Keratinocyte (primary cell): ENCODE data around the gene MID1. TPM values are rescaled to one million over a fixed set of nuclear protein-coding genes. Genes with fewer than 3 reads are reported as not detected.

Source experiments
- DNase-seq: peaks from one replicate; pipeline ENCODE4 v3.0.0-alpha.2; 2011; ENCODE audit warnings: low read depth, missing footprints, low spot score
- FAIRE-seq: peaks from 2 replicates; lab custom pipeline; 2011; peaks lifted over from hg19 to GRCh38; lab: Jason Lieb, UNC
- H2AFZ ChIP-seq: 2 replicates; pipeline ENCODE4 v1.6.0; 2012; ENCODE audit warnings: low read length, control low read depth, inconsistent platforms; ENCODE audit not compliant: control insufficient read depth
- H3K27ac ChIP-seq: 2 replicates; pipeline ENCODE4 v1.5.1; 2011; ENCODE audit warnings: low read length; ENCODE audit not compliant: control insufficient read depth, insufficient read depth
- H3K27me3 ChIP-seq: 3 replicates; pipeline ENCODE4 v1.6.0; 2011; ENCODE audit warnings: low read length; ENCODE audit not compliant: control insufficient read depth, insufficient read depth; ENCODE audit errors: extremely low read depth
- H3K36me3 ChIP-seq, 2 experiments: 2 replicates in 1 of 2; 3 replicates in 1 of 2; pipeline ENCODE4 v1.5.1; 2011; ENCODE audit warnings: low read length in 2 of 2, mild to moderate bottlenecking in 1 of 2; ENCODE audit not compliant: control insufficient read depth in 2 of 2, insufficient read depth in 2 of 2; ENCODE audit errors: extremely low read depth in 1 of 2
- H3K4me1 ChIP-seq: 3 replicates; pipeline ENCODE4 v1.5.1; 2011; ENCODE audit warnings: low read length; ENCODE audit not compliant: control insufficient read depth, insufficient read depth; ENCODE audit errors: extremely low read depth
- H3K4me2 ChIP-seq: 3 replicates; pipeline ENCODE4 v1.6.0; 2011; ENCODE audit warnings: low read depth, low read length; ENCODE audit not compliant: control insufficient read depth, insufficient read depth; ENCODE audit errors: extremely low read depth
- H3K4me3 ChIP-seq, 3 experiments: fragments of 200-600 bp in 1 of 3; sonication (generic) in 1 of 3; 2 replicates in 2 of 3; 3 replicates in 1 of 3; pipeline ENCODE4 v1.5.1; 2011 to 2016; ENCODE audit warnings: low read length in 3 of 3, mild to moderate bottlenecking in 3 of 3, control low read depth in 2 of 3, inconsistent platforms in 1 of 3, low read depth in 1 of 3, mixed read lengths in 1 of 3, mixed run types in 1 of 3, moderate library complexity in 1 of 3; ENCODE audit not compliant: control insufficient read depth in 2 of 3, insufficient read depth in 2 of 3; ENCODE audit errors: extremely low read depth in 1 of 3
- H3K79me2 ChIP-seq: 2 replicates; pipeline ENCODE4 v1.6.0; 2012; ENCODE audit warnings: low read length; ENCODE audit not compliant: control insufficient read depth, insufficient read depth
- H3K9ac ChIP-seq: 3 replicates; pipeline ENCODE4 v1.6.0; 2011; ENCODE audit warnings: low read length; ENCODE audit not compliant: control insufficient read depth, insufficient read depth; ENCODE audit errors: extremely low read depth
- H3K9me1 ChIP-seq: 3 replicates; pipeline ENCODE4 v1.6.0; 2011; ENCODE audit warnings: low read length; ENCODE audit not compliant: control insufficient read depth, insufficient read depth; ENCODE audit errors: extremely low read depth
- H3K9me3 ChIP-seq: 2 replicates; pipeline ENCODE4 v1.5.1; 2012; ENCODE audit warnings: low read depth, low read length; ENCODE audit not compliant: control insufficient read depth
- H4K20me1 ChIP-seq: 3 replicates; pipeline ENCODE4 v1.6.0; 2011; ENCODE audit warnings: low read length; ENCODE audit not compliant: control insufficient read depth, insufficient read depth; ENCODE audit errors: extremely low read depth
- CTCF ChIP-seq, 3 experiments: IDR thresholded peaks in 1 of 3; conservative IDR thresholded peaks in 1 of 3; optimal IDR thresholded peaks in 1 of 3; 2 replicates in 2 of 3; 3 replicates in 1 of 3; pipeline versions ENCODE3 to v1.5.1; 2011; ENCODE audit warnings: low read length in 3 of 3, mild to moderate bottlenecking in 3 of 3, moderate library complexity in 2 of 3, control low read depth in 1 of 3, inconsistent platforms in 1 of 3; ENCODE audit not compliant: insufficient read depth in 2 of 3; ENCODE audit errors: extremely low read depth in 1 of 3
- EZH2 ChIP-seq: IDR thresholded peaks from one replicate; pipeline ENCODE4 v1.6.1; 2012; ENCODE audit warnings: inconsistent platforms, mild to moderate bottlenecking, low read length, moderate library complexity
- dilution Hi-C: fragments of 300-500 bp; cut with MboI; formaldehyde crosslinking; loops from one replicate; pipeline ENCODE4 v1.7.0; 2020; ENCODE audit warnings: low sequenced_read_pairs; ENCODE audit not compliant: extremely low pct_ligation_motif_present
- polyA minus RNA-seq, 3 experiments: library from RNA; depleted of rRNA, polyadenylated mRNA; stranded (reverse); fragments of >200 nt; gene quantifications; 1 replicate in 1 of 3; 2 replicates in 1 of 3; 3 replicates in 1 of 3; pipeline ENCODE4 v1.2.3, GENCODE V29; 2011
- polyA plus RNA-seq, 5 experiments: library from polyadenylated mRNA; depleted of rRNA in 3 of 5; stranded (reverse) in 3 of 5; stranded (forward) in 1 of 5; unstranded in 1 of 5; fragments of >200 nt; gene quantifications; 1 replicate in 1 of 5; 2 replicates in 3 of 5; 3 replicates in 1 of 5; pipeline versions ENCODE4 v1.2.1 to v1.2.3, GENCODE V29; 2011 to 2012; ENCODE audit warnings: missing spikeins in 2 of 5, low read depth in 1 of 5, low replicate concordance in 1 of 5

MID1 gene
- polyA plus RNA-seq (4.7 to 15.4 TPM (median 9.2 TPM) in 3 replicates), polyA minus RNA-seq (25.9 to 49.1 TPM (median 38.5 TPM) in 3 replicates)
- polyA plus RNA-seq (2011; ENCODE audit: low read depth), result 4.6 TPM
- 7.0 and 9.4 TPM in 2 replicates for polyA plus RNA-seq (2011; cell fraction: cytosol; rRNA removed)
- 25.4 and 27.3 TPM in 2 replicates for polyA plus RNA-seq (2011; cell fraction: nucleus; rRNA removed)
- 4.4 and 8.7 TPM in 2 replicates for polyA plus RNA-seq (2012; ENCODE audit: low replicate concordance)
- 5.2 TPM for polyA minus RNA-seq (2011; cell fraction: cytosol; rRNA and poly(A)+ RNA removed)
- polyA minus RNA-seq (2011; cell fraction: nucleus; rRNA and poly(A)+ RNA removed), result 19.9 and 36.3 TPM in 2 replicates

- no peaks in the 10 kb centered on the region for H4K20me1 ChIP-seq
- H3K9me3 ChIP-seq, result no peaks in the 10 kb centered on the region
- no peaks in the 10 kb centered on the region for H3K9me1 ChIP-seq
- peak within 1 kb of the TSS; percentile 89 for H3K27ac ChIP-seq
- FAIRE-seq (no peak), DNase-seq (no peak)
- dilution Hi-C loops, result no loop called here
- peak within 1 kb of the TSS; percentile 86 for H3K9ac ChIP-seq
- H3K4me2 ChIP-seq, result peak within 1 kb of the TSS; percentile 86
- peak within 1 kb of the TSS; percentile 53 to 77 (median 75) for H3K4me3 ChIP-seq
- peaks cover 18% of the 10 kb centered on the region for H3K4me1 ChIP-seq
- H2AFZ ChIP-seq, result peak within 1 kb of the TSS; percentile 70
- no peaks in the 10 kb centered on the region for H3K36me3 ChIP-seq
- peaks cover 35% of the 10 kb centered on the region for H3K79me2 ChIP-seq
- no peak for TF ChIP-seq EZH2
- TF ChIP-seq CTCF (optimal IDR thresholded peaks at IDR 0.05 in 1 of 3, IDR thresholded peaks at IDR 0.05 in 1 of 3, conservative IDR thresholded peaks at IDR 0.05 in 1 of 3; ENCODE audit: extremely low read depth in 1 of 3, insufficient read depth in 2 of 3, low read length in 3 of 3), result no peak
- H3K27me3 ChIP-seq, result no peaks in the 10 kb centered on the region
Measured at GRCh38 chrX:10620121-10620699, at the start of gene MID1. MID1 (minus strand) TSS chrX:10620585; CDS start chrX:10567547, 53,038 bp downstream.

GRCh38 chrX:10667143-10667542, 46.8 kb upstream of the MID1 start:
- DNase-seq (no peak), FAIRE-seq (no peak)
- Histone ChIP-seq H3K79me2 (no peaks in the 10 kb centered on the region), H3K4me2 (no peak overlapping the region), H3K9me3 (no peaks in the 10 kb centered on the region), H3K9me1 (no peaks in the 10 kb centered on the region), H3K4me1 (no peaks in the 10 kb centered on the region), H3K27ac (no peak overlapping the region), H3K4me3 (no peak overlapping the region), H3K36me3 (no peaks in the 10 kb centered on the region), H4K20me1 (no peaks in the 10 kb centered on the region), H3K9ac (no peak overlapping the region), H3K27me3 (no peaks in the 10 kb centered on the region), H2AFZ (no peak overlapping the region)
- TF ChIP-seq EZH2 (no peak), CTCF (optimal IDR thresholded peaks at IDR 0.05 in 1 of 3, IDR thresholded peaks at IDR 0.05 in 1 of 3, conservative IDR thresholded peaks at IDR 0.05 in 1 of 3; ENCODE audit: extremely low read depth in 1 of 3, insufficient read depth in 2 of 3, low read length in 3 of 3) (no peak)
- dilution Hi-C loops, result no loop called here
